Measurements from ENCODE around the gene MAP7.

MAP7 gene

GRCh38 chr6:136424450-136424849, 125.8 kb downstream of the MAP7 start:
- no peak for DNase-seq (ENCODE audit: extremely low read depth, low read depth)
- no peak for TF ChIP-seq CTCF (IDR thresholded peaks at IDR 0.05; ENCODE audit: low read depth, low read length)

- no peak for TF ChIP-seq CTCF (IDR thresholded peaks at IDR 0.05; ENCODE audit: low read depth, low read length)
- no peak for DNase-seq (ENCODE audit: extremely low read depth, low read depth)
These were observed 128.6 kb downstream of the MAP7 start for GRCh38 chr6:136421537-136422158.

DNA sequence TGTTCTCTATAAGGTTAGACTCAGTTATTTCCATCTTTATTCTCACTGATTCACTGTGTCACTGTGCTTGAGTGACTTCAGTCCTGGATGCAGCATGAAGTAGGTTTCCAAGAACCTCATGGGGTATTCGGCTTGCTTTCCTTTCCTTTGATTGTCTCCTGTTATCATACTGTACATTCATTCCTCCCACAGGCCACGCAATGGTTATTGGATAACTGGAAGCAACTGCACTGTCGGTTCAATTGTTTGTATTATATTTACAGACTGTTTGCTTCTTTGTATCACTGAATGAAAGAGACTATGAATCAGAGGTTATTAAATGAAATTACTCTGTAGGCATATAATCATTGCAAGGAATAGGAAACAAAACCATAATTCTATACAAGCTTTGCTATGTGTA, 129.4 kb downstream of the MAP7 start:
- TF ChIP-seq CTCF (IDR thresholded peaks at IDR 0.05; ENCODE audit: low read depth, low read length): no peak
- no peak for DNase-seq (ENCODE audit: extremely low read depth, low read depth)

DNA sequence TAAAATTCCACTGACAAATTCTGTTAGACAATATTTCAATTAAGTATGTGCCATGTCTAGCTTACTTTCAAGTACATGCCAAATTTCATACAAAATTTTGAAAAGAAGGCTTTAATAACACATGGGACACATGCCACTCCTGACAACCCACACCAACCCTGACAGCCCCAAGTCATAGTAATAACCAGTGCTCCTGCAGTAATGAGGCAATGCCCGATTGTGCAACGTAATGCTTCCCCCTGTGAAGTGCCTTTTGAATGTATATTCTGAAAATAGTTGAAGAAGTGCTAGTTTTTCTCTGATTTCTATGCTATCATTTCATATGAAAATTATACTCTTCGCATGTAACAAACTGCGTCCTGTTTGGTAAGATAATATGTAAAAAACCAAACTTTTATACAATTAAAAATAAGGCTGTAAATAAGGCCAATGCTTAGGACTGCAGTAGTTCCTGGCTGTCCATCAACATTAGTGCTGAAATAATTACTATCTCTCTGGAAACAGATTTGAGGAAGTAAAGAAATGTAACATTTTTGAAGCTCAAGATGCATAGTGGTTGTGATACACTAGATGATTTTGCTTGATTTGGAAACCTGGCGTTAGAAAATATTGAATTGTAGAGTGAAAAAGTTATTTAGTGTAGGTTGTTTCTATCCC, 134.7 kb downstream of the MAP7 start:
- no peak for DNase-seq (ENCODE audit: extremely low read depth, low read depth)
- TF ChIP-seq CTCF (IDR thresholded peaks at IDR 0.05; ENCODE audit: low read depth, low read length): no peak

DNA sequence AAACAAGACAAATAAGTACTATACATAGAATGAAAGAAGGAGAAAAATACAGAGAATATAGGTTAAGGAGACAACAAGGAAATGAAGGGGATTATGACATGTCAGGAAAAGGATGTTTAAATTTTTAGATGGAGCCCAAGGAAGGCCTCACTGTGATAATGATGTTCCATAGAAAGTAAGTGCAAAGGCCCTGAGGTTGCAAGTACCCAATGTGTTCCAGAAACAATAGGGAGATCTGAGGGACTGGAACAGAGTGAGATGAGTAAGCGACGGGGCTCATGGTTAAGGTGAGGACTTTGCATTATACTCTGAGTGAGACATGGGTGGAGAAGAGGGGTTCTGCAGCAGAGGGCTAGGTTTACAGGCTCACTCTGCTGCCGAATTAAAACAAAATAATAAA, 137.8 kb downstream of the MAP7 start:
- no peak for TF ChIP-seq CTCF (IDR thresholded peaks at IDR 0.05; ENCODE audit: low read depth, low read length)
- DNase-seq (ENCODE audit: extremely low read depth, low read depth): no peak

DNA sequence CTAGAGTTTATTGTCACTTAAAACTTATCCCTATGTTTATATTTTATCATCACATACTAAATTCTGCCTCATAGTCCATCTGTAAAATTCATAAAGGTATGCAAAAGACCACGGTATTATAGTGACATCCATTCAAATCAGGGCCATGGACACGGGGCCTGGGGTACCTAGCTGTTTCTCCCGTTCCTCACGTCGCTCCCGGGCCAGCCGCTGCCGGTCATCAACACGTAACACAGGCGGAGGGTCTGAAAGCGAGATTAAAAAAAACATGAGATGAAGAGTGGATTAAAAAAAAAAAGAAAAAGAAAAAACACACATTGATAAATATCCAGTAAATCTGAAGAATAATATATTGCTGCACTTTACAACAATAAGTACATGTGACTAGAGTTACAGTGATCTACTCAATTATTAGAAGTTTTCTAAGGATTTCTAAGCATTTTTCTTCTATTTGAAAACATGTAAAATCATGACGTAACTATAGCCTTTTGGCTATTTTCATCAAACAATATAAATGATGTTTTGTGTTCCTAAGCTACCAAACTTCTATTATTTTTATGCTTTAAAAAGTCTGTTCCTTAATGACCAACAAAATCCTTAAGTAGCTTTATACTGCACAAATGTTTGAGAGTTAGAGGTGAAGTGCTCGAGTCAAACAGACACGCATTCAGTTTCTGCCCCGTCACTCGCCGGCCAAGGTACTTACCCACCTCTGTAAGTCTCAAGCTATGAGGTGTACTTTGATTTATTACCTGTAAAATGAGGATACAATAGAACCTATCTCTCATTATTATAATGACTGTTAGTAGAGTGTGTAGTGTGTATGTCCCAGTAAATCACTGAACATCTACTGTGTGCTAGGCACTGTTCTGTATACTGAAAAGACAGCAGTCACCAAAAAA, 138.5 kb downstream of the MAP7 start:
- no peak for DNase-seq (ENCODE audit: extremely low read depth, low read depth)
- TF ChIP-seq CTCF (IDR thresholded peaks at IDR 0.05; ENCODE audit: low read depth, low read length): no peak

DNA sequence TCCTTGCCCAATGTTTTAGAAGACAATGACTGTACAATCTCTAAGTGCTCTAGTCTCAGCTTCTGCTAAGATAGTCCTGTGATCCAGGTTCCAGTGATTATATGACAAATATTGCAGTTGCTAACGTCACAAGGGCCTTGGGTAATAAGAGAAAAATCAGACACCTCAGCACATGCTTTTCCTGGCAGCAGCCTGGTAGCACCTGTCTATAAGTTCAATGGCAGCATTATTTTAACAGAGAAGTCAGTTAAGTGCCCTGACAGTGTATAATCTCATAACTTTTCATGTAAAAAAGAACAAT, 139.2 kb downstream of the MAP7 start:
- no peak for DNase-seq (ENCODE audit: extremely low read depth, low read depth)
- no peak for TF ChIP-seq CTCF (IDR thresholded peaks at IDR 0.05; ENCODE audit: low read depth, low read length)
